GM12873 (cell line): ENCODE measurements around the gene PAPSS2.

Source experiments
- TF ChIP-seq, protein P1 (sequence below): IDR thresholded peaks from 2 replicates; pipeline ENCODE4 v1.5.1; 2012; ENCODE audit warnings: low read depth, mild to moderate bottlenecking, moderate library complexity, low read length, control low read depth; ENCODE audit not compliant: insufficient read depth; ENCODE audit errors: missing control alignments

The PAPSS2 gene

GRCh38 chr10:87657371-87657770 is 2.3 kb upstream of the PAPSS2 start:
- TF ChIP-seq, protein P1, sequence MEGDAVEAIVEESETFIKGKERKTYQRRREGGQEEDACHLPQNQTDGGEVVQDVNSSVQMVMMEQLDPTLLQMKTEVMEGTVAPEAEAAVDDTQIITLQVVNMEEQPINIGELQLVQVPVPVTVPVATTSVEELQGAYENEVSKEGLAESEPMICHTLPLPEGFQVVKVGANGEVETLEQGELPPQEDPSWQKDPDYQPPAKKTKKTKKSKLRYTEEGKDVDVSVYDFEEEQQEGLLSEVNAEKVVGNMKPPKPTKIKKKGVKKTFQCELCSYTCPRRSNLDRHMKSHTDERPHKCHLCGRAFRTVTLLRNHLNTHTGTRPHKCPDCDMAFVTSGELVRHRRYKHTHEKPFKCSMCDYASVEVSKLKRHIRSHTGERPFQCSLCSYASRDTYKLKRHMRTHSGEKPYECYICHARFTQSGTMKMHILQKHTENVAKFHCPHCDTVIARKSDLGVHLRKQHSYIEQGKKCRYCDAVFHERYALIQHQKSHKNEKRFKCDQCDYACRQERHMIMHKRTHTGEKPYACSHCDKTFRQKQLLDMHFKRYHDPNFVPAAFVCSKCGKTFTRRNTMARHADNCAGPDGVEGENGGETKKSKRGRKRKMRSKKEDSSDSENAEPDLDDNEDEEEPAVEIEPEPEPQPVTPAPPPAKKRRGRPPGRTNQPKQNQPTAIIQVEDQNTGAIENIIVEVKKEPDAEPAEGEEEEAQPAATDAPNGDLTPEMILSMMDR: no peak

GRCh38 chr10:87658321-87658795 is 1.3 kb upstream of the PAPSS2 start:
- TF ChIP-seq, protein P1: no peak

DNA sequence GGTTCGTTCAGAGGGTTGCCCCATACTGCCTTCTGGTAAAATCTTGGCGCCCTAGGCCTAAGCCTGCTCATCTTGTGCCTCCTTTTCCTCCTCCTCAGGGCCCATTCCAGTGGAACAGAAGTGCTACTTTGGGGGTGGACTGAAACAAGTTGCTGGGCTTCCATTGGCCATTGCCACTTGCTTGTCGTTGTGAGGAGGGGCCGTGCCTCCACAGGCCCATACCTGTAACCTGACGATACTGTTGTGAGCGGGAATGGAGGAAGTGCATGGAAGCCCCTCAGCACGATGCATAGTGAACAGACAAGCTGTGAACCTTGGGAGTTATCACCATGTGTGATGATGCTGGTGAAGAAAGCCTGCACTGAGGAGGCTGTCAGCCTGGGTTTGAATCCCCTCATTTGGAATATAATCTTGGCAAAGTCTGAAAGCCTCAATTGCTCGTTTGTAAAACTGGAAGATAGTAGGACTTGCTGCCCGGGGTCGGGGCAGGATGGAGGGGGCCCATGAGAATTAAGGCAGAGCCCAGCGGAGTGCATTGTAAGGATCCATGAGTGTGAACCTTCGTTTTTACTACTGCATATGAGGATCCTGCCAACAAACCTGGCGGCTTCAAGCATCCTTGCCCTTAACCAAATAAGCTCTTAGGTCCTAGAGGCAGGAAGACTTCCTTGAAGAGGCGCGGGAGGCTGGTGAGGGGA is 671 bp upstream of the PAPSS2 start:
- TF ChIP-seq, protein P1: no peak

DNA sequence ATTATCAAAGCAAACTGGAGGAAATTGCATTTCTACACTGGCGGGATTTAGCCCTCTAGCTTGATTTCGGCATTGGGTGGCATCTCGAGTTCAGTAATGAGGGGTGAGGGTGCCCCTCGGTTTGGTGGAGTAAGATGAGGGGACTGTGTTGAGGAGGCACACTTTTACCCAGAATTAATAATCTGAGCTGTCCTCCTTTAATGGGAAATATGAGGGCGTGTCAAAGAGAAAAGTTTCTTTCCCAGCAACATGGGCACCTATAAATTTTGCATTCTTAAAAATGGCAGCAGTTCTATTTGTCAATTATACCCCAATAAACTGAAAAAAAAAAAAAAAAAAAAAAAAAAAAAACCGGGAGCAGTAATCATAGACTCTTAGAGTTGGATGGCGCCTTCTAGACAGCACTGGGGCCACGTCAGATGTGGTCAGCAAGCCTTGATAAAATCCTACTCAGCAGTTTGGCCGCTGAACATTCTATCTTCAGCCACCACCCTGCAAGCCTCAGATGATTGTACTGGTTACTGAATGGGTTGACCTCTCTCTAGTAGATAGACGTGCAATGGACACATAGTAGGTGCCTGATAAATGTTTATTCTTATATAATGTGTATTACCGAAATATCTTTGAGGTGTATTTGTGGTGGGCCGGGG is 931 bp downstream of the PAPSS2 start:
- TF ChIP-seq, protein P1: no peak

DNA sequence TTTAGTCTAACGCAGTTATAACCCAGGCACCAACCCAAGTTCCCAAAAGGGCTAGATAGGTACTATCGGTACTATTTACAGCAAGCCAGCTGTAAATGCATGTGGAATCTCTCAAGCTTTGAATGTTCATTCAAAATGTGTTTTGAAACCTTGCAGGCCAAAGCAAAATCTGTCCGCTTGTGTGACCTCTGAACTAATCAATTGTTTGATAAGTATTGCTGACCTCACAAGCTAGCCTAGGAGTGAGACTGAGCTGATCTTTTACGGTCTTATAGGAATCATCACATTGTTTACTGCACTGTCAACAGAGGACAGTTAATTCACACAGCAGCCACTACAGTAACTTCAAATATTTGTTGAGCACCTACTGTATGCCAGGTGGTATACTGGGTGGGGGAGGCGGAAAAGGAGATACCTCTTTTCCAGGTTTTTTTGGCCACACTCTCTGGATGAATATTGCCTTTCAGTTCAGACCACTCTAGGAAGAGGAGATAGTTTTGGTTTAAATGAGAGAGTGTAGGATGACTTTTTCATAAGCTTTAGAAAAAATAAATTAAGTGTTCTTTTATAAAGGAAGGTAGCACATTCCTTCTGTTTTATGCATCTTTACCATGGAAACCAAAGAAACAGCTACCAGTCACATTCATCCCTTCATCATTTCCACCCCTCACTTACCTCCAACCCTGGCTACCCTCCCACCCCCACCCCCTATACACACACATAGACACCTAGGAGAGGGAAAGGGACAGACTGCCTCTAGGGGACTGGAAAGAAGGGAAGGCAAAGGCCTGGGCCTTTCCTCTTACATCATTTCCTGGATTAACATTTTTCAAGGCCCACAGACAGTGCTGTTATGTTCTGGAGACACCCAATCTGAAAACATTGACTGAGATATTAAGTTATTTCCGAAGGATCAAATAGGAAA is 2.4 kb downstream of the PAPSS2 start:
- TF ChIP-seq, protein P1: no peak

GRCh38 chr10:87664276-87664701 is 4.6 kb downstream of the PAPSS2 start:
- TF ChIP-seq, protein P1: no peak

DNA sequence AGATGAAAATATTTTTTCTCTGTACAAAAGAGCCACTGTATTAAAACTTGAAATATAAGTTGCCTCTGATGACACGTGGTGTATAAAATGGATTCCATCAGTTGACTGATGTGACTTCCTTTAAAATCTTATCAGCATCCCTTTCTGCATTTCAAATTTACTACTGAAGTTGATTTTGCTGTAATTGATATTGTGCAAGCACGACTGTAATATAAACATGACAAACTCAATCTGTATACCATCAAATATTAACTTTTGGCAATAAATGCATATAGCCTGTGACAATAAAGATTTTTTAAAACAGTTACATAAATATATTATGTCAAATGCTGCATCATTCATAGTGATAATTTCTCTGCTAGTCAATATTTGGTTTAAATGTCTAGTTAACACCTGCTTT is 7.8 kb downstream of the PAPSS2 start:
- TF ChIP-seq, protein P1: no peak
